SU-DHL-6 (cell line): ENCODE measurements around the gene AXL.

ENCODE experiments used
- EZH2phosphoT487 ChIP-seq: fragments of 200-600 bp; sonication (generic), shearing (Covaris generic); conservative IDR thresholded peaks from 2 replicates; pipeline ENCODE4 v1.6.1; 2018; ENCODE audit warnings: mild to moderate bottlenecking, antibody characterized with exemption, low read length, moderate library complexity, mixed read lengths
- TF ChIP-seq, protein P1 (sequence below): fragments of 200-600 bp; sonication (generic); IDR thresholded peaks from one replicate; pipeline ENCODE4 v1.5.1; 2017; ENCODE audit warnings: antibody characterized with exemption, mild to moderate bottlenecking, low read length, moderate library complexity; ENCODE audit not compliant: insufficient read depth, poor library complexity, severe bottlenecking

DNA sequence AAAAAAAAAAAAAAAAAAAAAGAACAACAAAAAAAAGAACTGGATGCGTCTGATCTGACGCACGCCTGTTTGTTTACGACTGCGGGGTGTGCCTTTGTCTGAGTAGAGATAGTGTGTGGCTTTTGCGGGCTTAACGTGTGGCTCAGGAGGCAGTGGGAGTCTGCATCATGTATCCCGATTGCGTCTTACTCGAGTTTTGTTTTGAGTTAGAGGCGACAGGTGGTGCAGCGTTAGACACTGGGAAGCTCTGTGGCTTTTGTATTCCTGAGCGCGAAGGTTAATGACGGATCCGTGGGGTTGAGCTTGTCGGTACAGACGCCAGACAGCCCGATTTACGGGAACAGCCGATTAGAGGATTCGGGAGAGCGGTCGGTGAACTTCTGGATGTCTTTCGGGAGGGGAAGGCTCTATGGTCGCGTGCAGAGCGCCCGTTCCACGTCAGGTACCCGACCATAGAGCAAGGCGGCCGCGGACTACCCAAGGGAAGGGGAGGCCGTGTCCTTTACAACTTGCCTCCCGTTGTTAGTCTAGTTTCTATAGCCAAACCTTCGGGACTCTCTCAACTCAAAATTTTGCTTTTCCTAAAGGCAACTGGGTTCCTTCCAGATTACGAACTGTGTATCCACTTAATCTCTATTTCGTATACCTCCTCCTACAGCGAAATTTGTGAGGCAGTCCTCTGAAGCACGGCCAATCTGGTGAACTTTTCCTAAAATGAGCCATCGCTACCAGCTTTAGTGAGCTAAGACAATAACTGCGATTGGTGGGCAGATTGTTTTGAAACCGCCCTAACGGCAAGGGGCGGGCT lies 44.2 kb downstream of the AXL start:
- TF ChIP-seq, protein P1, sequence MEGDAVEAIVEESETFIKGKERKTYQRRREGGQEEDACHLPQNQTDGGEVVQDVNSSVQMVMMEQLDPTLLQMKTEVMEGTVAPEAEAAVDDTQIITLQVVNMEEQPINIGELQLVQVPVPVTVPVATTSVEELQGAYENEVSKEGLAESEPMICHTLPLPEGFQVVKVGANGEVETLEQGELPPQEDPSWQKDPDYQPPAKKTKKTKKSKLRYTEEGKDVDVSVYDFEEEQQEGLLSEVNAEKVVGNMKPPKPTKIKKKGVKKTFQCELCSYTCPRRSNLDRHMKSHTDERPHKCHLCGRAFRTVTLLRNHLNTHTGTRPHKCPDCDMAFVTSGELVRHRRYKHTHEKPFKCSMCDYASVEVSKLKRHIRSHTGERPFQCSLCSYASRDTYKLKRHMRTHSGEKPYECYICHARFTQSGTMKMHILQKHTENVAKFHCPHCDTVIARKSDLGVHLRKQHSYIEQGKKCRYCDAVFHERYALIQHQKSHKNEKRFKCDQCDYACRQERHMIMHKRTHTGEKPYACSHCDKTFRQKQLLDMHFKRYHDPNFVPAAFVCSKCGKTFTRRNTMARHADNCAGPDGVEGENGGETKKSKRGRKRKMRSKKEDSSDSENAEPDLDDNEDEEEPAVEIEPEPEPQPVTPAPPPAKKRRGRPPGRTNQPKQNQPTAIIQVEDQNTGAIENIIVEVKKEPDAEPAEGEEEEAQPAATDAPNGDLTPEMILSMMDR = no peak
- TF ChIP-seq EZH2phosphoT487 = no peak
